Measurements from ENCODE around the gene LDLRAP1. TPM values are rescaled to one million over a fixed set of nuclear protein-coding genes. Genes with fewer than 3 reads are reported as not detected.

Gene LDLRAP1
- total and polyA plus RNA-seq, 3 donors from 2014 or later, result 11.7 to 19.8 (median 16.6) TPM

DNA sequence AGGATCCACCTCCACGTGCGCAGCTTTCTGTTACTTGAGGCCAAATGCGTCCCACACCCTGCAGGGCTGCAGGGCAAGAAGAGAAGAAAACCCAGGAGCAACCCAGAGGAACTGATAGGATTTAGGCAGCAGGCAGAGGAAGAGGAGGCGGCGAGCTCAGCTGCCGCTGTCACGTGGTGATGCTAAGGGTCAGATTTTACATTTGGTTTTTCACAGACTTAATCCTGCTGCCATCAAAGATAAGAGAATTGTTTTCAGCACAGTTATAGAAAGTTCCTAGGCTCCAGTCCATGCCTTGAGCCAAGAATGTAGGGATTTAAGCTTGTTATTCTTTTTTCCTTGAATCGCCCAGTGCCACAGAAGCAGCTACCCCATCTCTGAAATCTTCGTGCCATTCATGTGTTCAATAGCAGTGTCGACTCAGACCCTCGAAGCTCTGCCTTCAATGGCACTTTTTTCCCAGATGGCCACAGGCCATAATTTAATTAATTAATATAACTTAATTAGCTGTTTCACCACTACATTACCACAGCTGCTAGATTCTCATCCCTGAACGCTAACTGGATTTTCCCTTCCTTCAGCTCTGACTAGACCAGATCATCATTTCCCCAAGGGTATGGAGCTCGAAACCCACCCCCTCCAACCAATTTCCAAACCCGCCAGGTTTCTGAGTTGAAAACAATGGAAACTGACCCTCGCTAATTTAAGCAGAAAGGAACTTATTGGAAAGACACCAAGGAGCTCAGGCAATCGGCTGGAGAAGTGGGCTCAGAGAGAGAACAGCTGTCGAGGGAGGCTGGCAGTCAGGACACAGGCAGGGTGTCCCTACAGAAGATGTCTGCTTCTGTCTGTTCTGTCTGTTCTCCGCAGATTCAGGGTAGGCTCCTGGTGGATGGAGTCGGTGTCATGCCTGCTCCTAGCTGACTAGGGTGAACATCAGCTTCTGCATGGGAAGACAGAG lies 36.2 kb downstream of the LDLRAP1 start:
- WGBS, 2 donors, result 91 to 92% methylated on average over 19 of the region's 19 CpGs
- Histone ChIP-seq H3K27ac (no peak overlapping the region), H3K4me3 (no peak overlapping the region), H3K27me3 (no peaks in the 10 kb centered on the region), H3K4me1 (no peaks in the 10 kb centered on the region), H3K36me3 (ENCODE audit: low read depth, missing control alignments) (no peaks in the 10 kb centered on the region), H3K9me3 (no peaks in the 10 kb centered on the region)
- no peak for DNase-seq
- intact Hi-C loops (cut with DNase I; ENCODE audit: low total_unique reads), result no loop called here
- no peak for TF ChIP-seq POLR2A (IDR thresholded peaks at IDR 0.05)
- TF ChIP-seq, protein P1, sequence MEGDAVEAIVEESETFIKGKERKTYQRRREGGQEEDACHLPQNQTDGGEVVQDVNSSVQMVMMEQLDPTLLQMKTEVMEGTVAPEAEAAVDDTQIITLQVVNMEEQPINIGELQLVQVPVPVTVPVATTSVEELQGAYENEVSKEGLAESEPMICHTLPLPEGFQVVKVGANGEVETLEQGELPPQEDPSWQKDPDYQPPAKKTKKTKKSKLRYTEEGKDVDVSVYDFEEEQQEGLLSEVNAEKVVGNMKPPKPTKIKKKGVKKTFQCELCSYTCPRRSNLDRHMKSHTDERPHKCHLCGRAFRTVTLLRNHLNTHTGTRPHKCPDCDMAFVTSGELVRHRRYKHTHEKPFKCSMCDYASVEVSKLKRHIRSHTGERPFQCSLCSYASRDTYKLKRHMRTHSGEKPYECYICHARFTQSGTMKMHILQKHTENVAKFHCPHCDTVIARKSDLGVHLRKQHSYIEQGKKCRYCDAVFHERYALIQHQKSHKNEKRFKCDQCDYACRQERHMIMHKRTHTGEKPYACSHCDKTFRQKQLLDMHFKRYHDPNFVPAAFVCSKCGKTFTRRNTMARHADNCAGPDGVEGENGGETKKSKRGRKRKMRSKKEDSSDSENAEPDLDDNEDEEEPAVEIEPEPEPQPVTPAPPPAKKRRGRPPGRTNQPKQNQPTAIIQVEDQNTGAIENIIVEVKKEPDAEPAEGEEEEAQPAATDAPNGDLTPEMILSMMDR (IDR thresholded peaks at IDR 0.05), result no peak

DNA sequence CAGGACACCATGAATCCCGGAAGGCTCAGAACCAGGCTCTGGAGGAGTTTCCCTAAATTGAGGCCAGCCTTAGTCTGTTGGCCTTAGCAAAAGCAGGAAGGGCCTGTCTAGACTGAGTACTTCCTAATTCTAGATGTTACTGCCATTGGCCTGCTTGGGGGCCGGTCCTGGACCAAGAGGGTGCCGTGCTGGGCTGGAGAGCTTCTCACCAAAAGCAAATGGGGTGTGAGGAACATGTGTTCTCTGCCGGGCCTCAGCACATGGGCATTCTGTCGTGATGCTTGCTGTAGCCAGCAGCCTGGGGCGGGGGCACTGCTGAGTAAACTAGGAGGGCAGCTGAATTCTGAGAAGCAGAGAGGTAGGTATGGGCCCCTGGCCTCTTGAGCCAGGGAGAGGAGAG lies 37.5 kb downstream of the LDLRAP1 start:
- intact Hi-C loops (cut with DNase I; ENCODE audit: low total_unique reads), result no loop called here
- TF ChIP-seq, protein P1 (IDR thresholded peaks at IDR 0.05), result no peak
- TF ChIP-seq POLR2A (IDR thresholded peaks at IDR 0.05), result no peak
- Histone ChIP-seq H3K4me3 (no peak overlapping the region), H3K36me3 (ENCODE audit: low read depth, missing control alignments) (no peaks in the 10 kb centered on the region), H3K27ac (no peak overlapping the region), H3K27me3 (no peaks in the 10 kb centered on the region), H3K4me1 (no peaks in the 10 kb centered on the region), H3K9me3 (no peaks in the 10 kb centered on the region)
- 86 to 87% methylated on average over 5 to 6 of the region's 6 CpGs for WGBS, 2 donors
- DNase-seq, result no peak

DNA sequence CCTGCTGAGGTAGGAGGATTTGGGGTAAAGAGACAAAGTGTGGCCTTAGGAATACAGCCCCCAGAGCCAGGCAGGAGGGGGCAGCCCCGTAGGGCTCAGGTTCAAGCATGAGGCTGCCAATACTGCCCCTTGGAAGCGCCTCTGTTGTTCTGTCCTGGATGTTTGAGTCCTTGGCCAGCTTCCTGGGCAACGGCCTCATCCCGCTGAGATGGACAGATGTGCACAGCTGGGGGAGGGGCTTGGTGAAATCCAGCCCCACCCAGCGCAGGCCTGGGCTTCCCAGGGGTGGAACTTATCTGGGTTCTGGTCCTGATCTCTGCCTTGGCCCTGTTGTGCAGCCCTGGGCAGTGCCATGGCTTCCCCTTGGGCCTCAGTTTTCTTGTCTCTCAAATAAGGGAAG lies 38.4 kb downstream of the LDLRAP1 start:
- no peak overlapping the region for H3K4me3 ChIP-seq
- TF ChIP-seq, protein P1 (IDR thresholded peaks at IDR 0.05), result no peak
- TF ChIP-seq POLR2A (IDR thresholded peaks at IDR 0.05), result no peak

DNA sequence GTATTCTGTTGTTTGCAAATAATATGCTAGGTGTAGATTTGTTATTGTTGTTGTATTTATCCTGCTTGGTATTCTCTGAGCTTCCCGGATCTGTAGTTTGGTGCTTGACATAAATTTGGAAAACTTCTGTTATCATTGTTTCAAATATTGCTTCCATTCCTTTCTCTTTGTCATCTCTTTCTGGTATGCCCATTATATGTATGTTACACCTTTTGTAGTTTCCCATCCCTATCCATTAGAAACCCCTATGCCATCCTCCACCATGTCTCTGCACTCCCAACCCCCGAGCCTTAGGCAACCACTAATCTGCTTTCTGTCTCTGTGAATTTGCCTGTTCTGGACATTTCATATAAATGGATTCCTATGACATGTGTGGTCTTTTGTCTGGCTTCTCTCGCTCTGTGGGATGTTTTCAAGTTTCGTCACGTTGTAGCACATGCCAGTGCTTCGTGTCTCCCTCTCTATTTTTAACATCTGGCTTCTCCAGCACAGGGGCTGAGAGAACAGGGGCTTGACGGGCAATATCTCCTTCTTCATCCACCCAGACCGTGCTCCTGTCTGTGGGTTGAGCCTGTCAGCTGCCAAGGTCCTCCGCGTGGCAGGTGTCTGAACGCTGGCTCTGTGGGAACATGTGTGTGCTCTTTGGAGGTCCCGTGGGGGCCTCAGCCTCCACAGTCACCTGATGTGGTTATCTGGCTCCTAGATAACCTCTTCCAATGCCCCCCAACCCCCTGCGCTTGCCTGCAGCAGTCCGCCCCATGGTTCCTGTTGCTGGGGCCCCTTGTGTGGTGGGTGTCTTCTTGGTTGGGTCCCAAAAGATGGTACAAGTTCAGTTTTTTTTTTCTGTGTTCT lies 40.3 kb downstream of the LDLRAP1 start:
- WGBS, 2 donors, result 88 to 91% methylated on average over 14 of the region's 14 CpGs
- TF ChIP-seq, protein P1 (IDR thresholded peaks at IDR 0.05), result no peak
- TF ChIP-seq POLR2A (IDR thresholded peaks at IDR 0.05), result no peak
- no peak for DNase-seq

More for the DNA sequence above, 38.4 kb downstream of the LDLRAP1 start:
- Histone ChIP-seq H3K27ac (no peak overlapping the region), H3K9me3 (no peaks in the 10 kb centered on the region), H3K36me3 (ENCODE audit: low read depth, missing control alignments) (no peaks in the 10 kb centered on the region), H3K27me3 (no peaks in the 10 kb centered on the region), H3K4me1 (no peaks in the 10 kb centered on the region)
- WGBS, 2 donors, result 74 to 87% methylated on average over 4 to 5 of the region's 5 CpGs
- no peak for DNase-seq
- intact Hi-C loops (cut with DNase I; ENCODE audit: low total_unique reads), result no loop called here

More for the DNA sequence above, 40.3 kb downstream of the LDLRAP1 start:
- no peaks in the 10 kb centered on the region for H3K27me3 ChIP-seq
- H3K36me3 ChIP-seq (ENCODE audit: low read depth, missing control alignments), result no peaks in the 10 kb centered on the region
- H3K27ac ChIP-seq, result no peak overlapping the region
- H3K4me3 ChIP-seq, result no peak overlapping the region
- H3K9me3 ChIP-seq, result no peaks in the 10 kb centered on the region
- intact Hi-C loops (cut with DNase I; ENCODE audit: low total_unique reads), result no loop called here
- no peaks in the 10 kb centered on the region for H3K4me1 ChIP-seq
